GM21515 (cell line): ENCODE measurements around the gene PTPRC.

Source experiments
- ATAC-seq: cut with Tn5 transposase; IDR thresholded peaks from one replicate; pipeline ENCODE4 v1.9.1; 2021; ENCODE audit not compliant: unreplicated experiment

PTPRC gene

GRCh38 chr1:198750081-198750480 is 111.2 kb downstream of the PTPRC start:
- ATAC-seq: no peak

- ATAC-seq: no peak
Measured at GRCh38 chr1:198751741-198752140, 112.9 kb downstream of the PTPRC start.

GRCh38 chr1:198754670-198755069 is 115.8 kb downstream of the PTPRC start:
- ATAC-seq: no peak

- no peak for ATAC-seq
Measured at GRCh38 chr1:198755715-198756114, 116.9 kb downstream of the PTPRC start.

GRCh38 chr1:198756470-198756869 is 117.6 kb downstream of the PTPRC start:
- ATAC-seq: no peak

- ATAC-seq: no peak
Measured at GRCh38 chr1:198761859-198762616, 123.2 kb downstream of the PTPRC start.

GRCh38 chr1:198763298-198763714 is 124.5 kb downstream of the PTPRC start:
- ATAC-seq: no peak

- ATAC-seq: no peak
Measured at GRCh38 chr1:198764748-198765147, 125.9 kb downstream of the PTPRC start.

GRCh38 chr1:198765416-198765815 is 126.6 kb downstream of the PTPRC start:
- no peak for ATAC-seq

- ATAC-seq: no peak
Measured at GRCh38 chr1:198771563-198772153, 132.8 kb downstream of the PTPRC start.

GRCh38 chr1:198772626-198773025 is 133.8 kb downstream of the PTPRC start:
- no peak for ATAC-seq

- no peak for ATAC-seq
Measured at GRCh38 chr1:198773030-198773429, 134.2 kb downstream of the PTPRC start.

- no peak for ATAC-seq
Measured at GRCh38 chr1:198773523-198773922, 134.7 kb downstream of the PTPRC start.

- no peak for ATAC-seq
Measured at GRCh38 chr1:198774421-198774820, 135.6 kb downstream of the PTPRC start.

GRCh38 chr1:198775606-198776005 is 136.8 kb downstream of the PTPRC start:
- ATAC-seq: no peak

- ATAC-seq: no peak
Measured at GRCh38 chr1:198776602-198777029, 137.8 kb downstream of the PTPRC start.

GRCh38 chr1:198778049-198778448 is 139.2 kb downstream of the PTPRC start:
- ATAC-seq: no peak

- no peak for ATAC-seq
Measured at GRCh38 chr1:198780376-198780775, 141.5 kb downstream of the PTPRC start.

GRCh38 chr1:198788561-198789064 is 149.8 kb downstream of the PTPRC start:
- ATAC-seq: peak; percentile 71

GRCh38 chr1:198793714-198794113 is 154.9 kb downstream of the PTPRC start:
- ATAC-seq: no peak

GRCh38 chr1:198794498-198794897 is 155.7 kb downstream of the PTPRC start:
- ATAC-seq: no peak

- ATAC-seq: no peak
Measured at GRCh38 chr1:198797656-198798055, 158.8 kb downstream of the PTPRC start.
